Measurements from ENCODE around the gene GFOD1.
"Not testable (repeated sequence)": the region's sequence is repeated elsewhere in the genome, so short reads cannot be mapped to it uniquely, and the experiment has no call there.

The GFOD1 gene

DNA sequence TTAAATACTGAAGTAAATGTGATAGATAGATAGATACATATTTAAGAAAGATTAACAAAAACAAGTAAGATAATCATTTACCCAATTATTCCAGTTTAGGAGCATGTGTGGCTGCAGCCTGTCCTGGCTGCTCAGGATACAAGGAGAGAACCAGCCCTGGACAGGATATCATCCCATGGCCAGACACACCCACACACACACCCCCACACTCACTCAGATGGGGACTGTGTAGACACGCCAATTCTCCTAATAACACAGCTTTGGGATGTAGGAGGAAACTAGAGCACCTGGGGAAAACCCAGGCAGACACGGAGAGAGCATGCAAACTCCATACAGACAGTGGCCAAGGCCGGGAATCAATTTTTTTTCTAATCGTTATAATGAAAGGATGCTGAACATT, 45.6 kb downstream of the GFOD1 start:
- DNase-seq (ENCODE audit: low read depth) = no peak

DNA sequence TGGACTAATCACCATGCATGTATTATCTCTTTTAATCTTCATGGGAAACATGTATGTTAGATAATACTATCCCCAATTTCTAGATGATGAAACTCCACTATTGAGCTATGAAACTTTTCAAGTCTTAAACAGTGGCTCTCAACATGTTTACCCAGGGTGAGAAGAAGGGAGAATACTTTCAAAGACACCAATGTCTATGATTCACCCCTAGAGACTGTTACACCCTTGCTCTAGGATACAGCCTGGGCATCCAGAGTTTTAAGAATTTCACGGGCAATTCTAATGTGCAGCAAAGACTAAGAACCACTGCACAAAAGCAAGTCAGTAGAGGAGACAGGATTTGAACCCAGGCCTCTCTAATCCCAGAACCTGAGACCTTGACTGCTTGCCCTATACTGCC, 47.8 kb downstream of the GFOD1 start:
- no peak for DNase-seq (ENCODE audit: low read depth)

DNA sequence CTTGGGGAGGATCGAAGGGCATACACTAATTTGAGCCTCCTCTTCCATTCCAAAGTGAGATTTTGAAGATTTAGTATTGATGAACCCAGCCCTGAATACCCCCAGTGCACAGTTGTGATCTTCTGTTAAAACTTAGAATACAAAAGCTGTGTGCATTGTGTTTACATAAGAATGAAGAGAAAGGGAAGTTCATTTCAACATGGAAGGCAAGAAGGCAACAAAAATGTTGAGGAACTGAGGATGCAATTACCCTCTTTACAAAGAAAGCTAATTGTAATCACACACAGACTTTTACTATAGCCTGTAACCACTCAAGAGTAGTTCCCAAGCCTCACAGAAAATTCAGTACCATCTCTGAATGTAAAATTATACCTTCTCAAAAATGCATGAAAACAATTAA, 49.3 kb downstream of the GFOD1 start:
- no peak for DNase-seq (ENCODE audit: low read depth)

DNA sequence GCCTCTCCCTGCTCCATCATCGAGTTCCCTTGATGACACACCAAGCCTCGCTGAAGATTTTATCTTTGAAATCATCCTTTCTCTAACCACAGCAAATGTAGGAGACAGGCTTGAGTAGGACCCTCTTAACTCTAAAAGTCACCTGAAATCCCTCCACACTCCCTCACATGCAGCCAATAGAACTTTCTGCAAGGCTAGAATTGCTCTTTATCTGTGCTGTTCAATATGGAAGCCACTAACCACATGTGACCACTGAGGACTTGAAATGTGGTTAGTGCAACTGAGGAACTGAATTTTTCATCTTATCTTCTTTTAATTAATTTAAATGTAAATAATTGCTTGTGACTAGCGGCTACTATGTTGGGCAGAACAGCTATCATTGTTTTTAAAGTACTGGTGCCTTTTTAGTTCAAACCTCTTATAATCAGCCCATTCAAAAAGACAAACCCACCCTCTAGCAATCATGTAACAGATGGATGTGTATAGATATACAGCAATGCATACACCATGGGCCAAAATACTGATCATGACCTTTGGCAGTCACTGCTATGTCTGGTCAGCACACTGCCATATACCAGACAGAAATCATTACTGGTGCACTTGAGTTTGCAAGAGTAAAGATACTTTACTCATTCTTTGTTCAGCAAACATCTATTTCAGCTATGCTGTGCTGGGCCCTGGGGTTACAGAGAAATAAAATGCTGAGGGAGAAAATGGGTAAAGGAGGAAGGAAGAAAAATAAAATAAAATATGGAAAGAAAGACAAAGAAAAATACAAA, 50.0 kb downstream of the GFOD1 start:
- DNase-seq (ENCODE audit: low read depth) = no peak

DNA sequence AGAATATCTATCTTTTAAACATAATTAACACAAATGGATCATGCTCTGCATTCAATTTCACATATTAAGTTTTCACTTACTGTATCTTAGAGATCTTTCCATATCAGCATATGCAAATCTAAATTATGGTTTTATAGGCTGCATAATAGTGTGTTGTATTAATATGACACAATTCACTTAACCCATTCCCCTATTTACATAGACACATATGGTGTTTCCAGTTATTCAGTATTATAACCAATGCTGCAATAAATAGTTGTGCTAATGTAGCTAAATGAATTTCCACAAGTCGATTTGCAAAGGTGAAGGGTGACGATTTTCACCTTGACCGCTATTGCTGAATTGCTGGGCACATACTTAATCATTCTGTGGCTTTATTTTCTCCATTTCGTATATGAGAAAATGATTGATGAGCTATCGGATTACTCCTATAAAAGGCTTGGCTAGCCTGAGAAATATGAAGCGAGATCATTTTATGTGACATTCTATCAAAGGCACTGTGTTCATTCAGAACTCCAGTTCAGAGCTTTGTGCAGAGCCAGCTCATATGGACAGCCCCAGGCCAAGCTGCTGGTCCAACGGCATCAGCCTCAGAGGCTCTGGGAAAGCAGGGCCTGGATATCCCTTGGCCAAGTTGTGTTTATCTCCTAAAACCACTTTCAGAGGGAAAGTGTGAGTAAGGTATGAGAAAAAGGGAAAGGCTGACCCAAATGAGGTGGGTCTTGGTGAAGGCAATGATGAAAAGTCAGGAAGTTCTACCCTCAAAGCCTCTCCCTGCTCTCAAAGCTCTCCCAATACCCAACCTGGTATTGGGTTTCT, 50.8 kb downstream of the GFOD1 start:
- DNase-seq (ENCODE audit: low read depth) = no peak

DNA sequence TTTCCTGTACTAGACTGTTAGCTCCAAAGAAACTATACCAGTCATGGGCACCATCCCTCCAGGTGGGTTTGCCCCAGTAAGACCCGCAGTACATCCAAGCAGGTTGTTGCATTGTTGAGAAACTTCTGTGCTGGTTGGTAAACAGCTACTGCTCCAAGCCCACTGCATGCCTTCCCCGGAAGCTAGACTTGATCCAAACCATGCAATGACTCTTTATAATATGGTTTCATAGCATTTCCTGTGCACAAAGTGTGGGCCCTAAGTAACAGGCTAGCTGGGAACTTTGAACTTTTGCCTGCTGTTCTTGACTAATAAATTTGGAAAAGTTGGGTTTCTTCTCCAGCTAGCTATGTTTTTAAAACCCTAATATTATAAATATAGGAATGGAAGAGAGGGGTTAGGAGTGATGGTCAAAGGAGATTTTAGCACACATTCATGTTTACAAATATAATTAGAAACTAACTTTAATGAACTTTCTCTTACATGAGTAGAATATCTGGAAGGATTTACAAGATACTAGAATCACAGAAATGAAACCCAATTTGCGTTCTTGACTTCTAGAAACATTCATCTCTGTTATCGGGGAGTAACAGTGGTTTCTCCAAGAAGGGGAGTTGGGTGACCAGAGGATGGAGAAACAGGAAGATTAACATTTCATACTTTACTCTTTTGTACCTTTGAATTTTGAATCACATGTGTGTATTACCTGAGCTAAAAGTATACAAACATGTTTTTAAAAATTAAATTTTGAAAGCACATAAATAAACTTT, 51.7 kb downstream of the GFOD1 start:
- no peak for DNase-seq (ENCODE audit: low read depth)

DNA sequence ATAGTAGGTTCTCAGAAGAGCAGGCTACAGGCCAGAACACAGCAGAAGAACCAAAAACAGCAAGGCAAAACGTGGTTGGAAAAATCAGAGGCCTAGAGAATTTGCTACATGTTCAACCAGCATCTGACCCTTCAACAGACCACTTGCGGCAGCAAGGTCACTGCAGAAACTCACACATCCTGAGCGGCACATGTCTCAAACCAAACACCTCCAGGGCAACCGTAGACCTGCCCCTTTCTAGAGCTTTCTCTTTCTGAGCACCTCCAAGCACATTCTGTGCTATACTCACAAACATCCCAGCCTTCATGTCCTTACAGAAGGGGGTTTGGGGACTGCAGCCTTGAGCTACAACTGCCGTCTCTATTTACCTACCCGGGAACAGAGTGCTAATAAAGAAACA, 52.6 kb downstream of the GFOD1 start:
- DNase-seq (ENCODE audit: low read depth) = no peak

DNA sequence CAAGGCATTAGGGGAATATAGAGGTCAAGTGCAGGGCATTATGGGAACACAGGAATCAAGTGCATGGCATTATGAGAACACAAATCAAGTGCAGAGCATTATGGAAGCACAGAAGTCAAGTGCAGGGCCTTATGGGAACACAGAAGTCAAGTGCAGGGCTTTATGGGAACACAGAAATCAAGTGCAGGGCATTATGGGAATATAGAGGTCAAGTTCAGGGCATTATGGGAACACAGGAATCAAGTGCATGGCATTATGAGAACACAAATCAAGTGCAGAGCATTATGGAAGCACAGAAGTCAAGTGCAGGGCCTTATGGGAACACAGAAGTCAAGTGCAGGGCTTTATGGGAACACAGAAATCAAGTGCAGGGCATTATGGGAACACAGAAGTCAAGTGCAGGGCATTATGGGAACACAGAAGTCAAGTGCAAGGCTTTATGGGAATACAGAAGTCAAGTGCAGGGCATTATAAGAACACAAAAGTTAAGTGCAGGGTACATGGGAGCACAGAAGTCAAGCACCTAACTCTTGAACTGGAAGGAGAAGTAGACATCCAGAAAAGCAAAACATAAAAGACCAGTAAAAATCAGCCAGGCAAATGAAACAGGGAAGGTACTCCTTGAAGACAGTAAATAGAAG, 53.1 kb downstream of the GFOD1 start:
- not testable (repeated sequence) for DNase-seq (ENCODE audit: low read depth)

DNA sequence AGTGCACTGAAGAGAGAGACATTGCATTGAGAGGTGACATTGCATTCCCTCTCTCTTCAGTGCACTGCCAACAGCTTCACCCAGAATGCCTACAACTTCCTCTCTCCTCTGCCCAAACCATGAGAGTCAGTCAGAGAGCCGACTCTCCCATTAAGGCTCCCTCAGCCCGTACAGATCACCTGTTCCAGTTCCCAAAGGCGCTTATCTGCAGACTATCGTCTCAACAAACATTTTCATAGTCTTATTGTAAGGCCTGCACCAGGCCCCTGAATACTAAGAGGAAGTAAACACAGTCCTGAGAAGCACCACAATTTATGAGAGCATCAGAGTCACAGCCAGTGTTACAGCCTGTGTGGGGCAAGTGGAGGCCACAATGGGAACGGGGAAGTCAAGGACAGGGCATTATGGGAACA, 53.7 kb downstream of the GFOD1 start:
- DNase-seq (ENCODE audit: low read depth) = no peak

DNA sequence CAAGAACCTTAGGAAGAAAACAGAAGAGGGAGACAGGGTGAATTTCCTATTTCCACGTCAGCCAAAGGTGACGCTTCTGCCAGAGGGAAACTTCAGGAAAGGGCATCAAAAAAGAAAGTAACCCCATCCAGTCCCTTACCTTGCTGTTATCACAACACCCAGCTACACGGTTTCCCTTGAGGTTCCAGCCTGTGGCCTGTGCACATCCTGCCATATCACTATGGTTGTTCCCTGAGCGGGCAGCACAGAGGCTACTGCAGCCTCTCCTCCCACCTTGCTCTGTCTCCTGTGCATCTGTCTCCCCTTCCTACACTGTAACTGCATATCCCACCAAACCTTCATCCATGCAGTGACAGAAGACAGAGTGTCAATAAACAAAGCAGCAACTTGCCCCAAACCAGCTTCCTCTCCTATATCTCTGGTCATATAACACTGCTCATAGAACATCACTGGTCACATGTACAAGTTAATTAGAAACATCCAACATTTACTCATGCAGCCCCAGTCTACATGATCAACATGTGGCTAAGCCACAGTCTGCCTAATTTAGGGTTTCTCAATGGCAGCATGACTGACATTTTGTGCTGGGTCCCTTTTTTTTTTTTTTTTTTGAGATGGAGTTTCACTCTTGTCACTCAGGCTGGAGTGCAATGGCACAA, 54.7 kb downstream of the GFOD1 start:
- no peak for DNase-seq (ENCODE audit: low read depth)

DNA sequence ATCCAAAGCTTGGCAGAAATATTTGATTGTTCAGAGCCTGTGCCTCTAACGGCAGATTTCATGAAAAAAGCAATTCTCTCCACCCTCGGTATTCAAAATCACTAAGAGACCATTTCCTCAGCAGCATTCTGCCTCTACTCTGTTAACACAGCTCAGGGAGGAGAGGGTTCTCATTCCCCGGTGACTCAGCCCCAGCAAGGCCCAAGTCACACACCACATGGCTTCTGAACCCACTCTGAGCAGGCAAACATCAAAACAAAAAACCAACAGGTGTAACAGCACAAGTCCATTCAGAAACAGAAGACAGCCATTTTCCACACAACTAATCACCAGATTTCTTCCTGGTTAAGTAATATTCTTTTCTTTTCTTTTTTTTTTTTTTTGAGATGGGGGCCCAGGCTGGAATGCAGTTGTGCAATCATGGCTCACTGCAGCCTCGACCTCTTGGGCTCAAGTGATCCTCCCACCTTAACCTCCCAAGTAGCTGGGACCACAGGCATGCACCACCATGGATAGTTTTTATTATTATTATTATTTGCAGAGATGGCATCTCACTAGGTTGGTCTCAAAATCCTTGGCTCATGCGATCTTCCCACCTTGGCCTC, 55.4 kb downstream of the GFOD1 start:
- no peak for DNase-seq (ENCODE audit: low read depth)

DNA sequence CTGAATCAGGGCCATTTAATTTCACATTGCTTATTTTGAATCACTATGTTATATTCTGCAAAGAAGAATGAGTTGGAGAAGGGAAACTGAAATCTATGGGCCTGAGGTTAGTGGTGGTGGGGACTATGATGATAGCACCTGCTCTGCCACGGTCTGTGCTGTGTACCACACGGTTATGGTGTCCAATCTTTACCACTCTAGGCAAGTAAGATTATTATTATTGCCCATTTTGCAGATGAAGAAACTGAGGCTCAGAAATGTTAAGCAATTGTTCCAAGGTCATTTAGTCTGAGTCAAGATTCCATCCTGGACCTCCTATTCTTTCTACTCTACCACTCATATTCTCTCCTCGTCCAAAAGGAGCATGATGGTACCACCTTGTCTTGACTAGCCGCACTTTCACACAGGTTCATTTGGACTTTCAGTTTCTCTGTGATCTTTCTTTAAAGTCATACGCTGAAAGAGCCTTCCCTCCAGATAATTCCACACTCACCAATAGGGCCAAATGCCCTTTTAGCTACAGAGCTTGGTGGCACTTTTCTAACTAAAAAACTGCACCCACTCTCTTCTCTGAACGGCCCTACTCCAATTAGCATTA, 56.2 kb downstream of the GFOD1 start:
- DNase-seq (ENCODE audit: low read depth) = no peak

DNA sequence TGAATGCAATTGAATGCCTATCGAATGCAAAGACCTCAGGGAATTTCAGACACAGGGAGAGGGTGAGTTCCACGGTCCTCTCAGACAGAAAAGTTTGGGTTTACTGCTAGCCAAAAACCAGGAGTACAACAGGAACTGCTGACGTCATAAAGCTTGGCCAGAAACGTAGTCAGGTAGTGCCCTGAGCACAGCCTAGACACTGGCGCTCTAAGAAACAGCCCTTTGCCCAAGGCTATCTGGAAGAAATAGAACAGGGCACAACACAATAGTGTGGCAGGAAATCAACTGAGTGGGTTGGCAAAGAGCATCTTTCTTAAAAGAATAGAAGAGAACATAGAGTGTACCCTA, 58.0 kb downstream of the GFOD1 start:
- DNase-seq (ENCODE audit: low read depth) = no peak

DNA sequence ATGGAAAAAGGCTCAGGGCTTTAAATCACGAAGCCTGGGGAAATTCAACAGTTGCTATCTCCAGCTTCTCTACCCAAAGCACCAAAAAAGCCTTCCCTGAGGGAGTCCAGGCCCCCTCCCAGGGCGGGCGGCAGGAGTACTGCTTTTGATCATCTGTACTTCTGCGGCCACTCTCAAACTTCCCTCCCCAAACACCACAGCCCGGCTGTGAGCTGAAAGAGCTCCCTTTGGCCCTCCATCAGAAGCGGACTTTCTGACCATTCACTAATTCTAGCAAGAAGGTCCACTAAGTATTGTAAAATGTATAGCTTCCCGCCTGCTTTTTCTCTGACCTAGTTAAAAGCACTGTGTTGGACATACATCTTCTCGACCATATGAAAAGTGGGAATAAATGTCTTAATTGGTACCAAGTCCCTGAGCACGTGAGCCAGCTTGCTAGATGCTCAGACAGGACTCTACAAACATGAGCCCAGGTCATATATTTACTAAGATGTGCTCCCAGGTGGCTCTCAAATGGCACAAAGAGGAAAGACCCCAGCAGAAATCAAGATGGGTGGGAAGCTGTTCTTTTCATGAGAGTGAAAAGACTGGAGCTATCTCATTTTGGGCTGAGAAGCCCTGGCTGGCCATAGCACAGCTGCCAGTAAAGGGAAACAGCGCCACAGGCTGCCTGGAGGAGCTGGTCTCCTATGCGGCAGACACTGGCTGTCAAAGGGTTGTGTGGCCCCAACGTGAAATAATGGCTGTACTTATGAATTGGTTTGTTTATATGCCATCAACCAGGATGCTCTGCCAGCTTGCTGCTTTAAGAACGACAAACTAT, 58.6 kb downstream of the GFOD1 start:
- no peak for DNase-seq (ENCODE audit: low read depth)

DNA sequence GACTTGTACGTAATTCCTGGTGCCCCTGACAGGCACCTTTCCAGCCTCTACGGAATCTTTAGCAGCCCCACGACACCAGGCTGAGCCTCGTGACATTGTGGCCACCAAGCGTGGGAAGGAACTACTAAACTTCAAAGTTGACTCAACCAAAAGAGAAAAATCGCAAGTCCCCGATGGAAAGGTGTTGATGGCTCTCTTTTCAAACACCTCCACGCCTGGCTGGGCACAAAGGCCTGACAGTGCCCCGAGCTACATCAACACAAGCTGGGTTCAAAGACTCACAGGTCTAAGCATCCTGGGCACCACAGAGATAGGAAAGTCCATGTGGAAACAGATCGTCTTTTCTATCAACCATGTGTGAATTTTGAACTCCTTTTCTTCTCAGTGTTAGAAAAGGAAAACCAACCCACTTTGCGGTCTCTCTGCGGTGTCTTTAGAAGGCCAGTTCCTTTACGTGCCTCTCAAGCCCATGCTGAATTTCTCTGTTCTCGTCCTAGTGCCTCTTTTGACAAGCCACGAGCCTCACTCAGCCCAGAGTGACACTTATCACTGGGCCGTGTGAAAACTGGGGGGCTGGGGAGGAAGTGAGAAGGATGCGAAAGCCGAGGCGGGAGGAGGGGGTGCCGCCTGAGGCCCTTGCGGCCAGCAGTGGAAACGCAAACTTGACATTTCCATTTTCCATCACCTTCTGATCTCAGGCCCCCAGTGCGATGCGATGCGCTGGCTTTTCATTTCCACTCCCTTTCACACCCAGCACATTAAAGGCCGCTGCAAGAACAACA, 59.4 kb downstream of the GFOD1 start:
- no peak for DNase-seq (ENCODE audit: low read depth)

DNA sequence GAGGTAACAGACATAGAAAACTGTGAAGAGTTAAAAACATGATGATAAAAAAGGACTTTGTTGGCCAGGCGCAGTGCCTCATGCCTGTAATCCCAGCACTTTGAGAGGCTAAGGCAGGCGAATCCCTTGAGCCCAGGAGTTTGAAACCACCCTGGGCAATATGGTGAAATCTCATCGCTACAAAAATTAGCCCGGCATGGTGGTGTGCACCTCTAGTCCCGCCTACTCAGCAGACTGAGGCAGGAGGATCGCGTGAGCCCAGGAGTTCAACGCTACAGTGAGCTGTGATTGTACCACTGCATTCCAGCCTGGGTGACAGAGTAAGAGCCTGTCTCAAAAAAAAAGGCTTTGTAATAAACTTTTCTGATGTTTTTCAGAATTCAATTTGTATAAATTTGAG, 60.1 kb downstream of the GFOD1 start:
- DNase-seq (ENCODE audit: low read depth) = no peak

DNA sequence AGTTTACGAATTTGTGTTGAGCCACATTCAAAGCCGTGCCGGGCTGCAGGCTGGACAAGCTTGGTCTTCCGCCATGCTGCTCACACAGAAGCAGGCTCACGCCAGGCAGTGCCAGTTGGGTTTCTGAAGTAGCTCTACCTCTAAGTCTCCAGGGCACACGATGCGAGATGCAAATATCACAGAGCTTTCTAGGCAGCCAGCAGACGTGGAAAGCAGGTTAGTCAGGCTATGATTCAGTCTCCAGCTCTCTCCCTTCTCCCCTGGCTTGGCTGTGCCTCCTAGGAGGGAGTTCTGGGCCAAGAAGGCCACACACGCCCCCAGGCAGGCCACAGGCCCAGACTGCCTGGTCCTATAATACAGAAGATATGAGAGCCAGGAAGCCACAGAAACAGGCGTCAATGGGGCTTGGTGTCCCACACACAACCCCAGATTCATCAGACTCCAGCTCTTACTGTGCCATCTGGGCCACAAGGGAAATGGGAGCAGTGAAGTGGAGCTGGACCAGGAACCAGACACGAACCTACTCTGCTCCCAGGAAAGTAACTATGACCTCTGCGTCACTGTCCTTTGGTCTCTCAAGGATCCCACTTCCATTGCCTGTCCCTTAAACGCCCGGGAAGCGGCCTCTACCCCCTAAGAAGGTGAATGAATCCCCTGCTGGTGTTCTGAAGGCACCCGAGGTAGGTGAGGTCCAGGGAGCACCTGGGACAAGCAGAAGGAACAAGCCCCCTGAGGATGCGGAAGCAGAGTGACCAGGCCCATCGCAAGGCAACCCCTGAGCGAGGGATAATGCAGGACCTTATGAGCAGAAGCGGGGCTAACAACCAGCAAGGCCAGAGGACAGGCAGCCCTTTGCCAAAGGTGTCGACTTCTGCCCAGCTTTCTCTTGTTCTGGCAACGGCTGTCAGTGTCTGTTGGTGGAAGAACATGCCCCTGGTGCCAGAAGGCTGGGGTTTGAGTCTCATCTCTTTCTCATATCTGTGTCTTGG, 61.2 kb downstream of the GFOD1 start:
- no peak for DNase-seq (ENCODE audit: low read depth)

DNA sequence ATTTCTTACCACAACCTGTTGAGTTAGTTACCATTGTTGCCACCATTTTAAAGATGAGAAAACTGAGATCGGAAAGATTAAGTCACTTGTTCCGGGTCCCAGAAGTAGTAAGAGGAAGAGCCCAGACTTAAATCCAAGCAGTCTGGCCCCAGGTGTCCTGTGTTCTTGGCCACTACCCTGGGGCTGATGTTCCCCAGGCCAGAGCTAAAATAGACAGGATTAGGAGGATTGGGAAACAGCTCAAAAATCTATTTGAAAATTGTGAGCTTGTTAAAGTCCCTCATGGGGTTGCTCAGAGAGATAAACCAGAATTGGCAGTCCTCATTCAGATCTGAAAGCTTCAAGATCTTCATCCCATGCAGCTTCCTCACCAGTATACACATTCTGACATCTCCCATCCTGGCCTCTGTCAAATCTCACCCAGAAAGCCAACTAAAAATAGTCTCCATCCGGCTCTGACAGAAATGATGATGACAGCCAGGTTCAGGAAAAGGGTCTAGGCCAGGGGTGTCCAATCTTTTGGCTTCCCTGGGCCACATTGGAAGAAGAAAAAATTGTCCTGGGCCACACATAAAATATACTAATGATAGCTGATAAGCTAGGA, 62.0 kb downstream of the GFOD1 start:
- DNase-seq (ENCODE audit: low read depth) = no peak

Data from non-pigmented ciliary epithelial cell (primary cell).